GM12878 (cell line): Measurements from ENCODE around the gene FHIP1A. TPM values are rescaled to one million over a fixed set of nuclear protein-coding genes. Genes with fewer than 3 reads are reported as not detected.

Source experiments
- ATAC-seq: fragments of 200-7000 bp; cut with Tn5 transposase; 3 replicates; pipeline ENCODE4 v1.9.1; 2020; ENCODE audit warnings: mild to moderate bottlenecking, moderate library complexity
- BruUV-seq: library from RNA; stranded (reverse); fragments of 400-500 nt; replicated peaks from 2 replicates; lab custom pipeline; 2021; lab: Mats Ljungman, UMichigan
- CTCF ChIA-PET: fragments of 300-600 bp; sonication (Branson Sonifier 250); formaldehyde crosslinking; extraction: SDS; loops from one replicate; lab custom pipeline; 2021; ENCODE audit warnings: inconsistent platforms; lab: Yijun Ruan, JAX
- POLR2A ChIA-PET: fragments of 350-600 bp; formaldehyde crosslinking; extraction: SDS; loops from one replicate; lab custom pipeline; 2021; ENCODE audit warnings: inconsistent platforms; lab: Charles Lee
- RAD21 ChIA-PET: fragments of 300-600 bp; sonication (Branson Sonifier 250); formaldehyde crosslinking; loops from one replicate; lab custom pipeline; 2023; ENCODE audit warnings: antibody characterized with exemption; ENCODE audit not compliant: unreplicated experiment; lab: Charles Lee
- SMC1A ChIA-PET: fragments of 300-600 bp; sonication (Branson Sonifier 250); formaldehyde crosslinking; loops from one replicate; lab custom pipeline; 2023; ENCODE audit not compliant: unreplicated experiment, uncharacterized antibody; lab: Charles Lee
- DNase-seq: peaks from one replicate; pipeline ENCODE4 v3.0.0-alpha.2; 2011; ENCODE audit warnings: low read depth, low spot score
- FAIRE-seq: peaks from 3 replicates; lab custom pipeline; 2011; peaks lifted over from hg19 to GRCh38; lab: Jason Lieb, UNC
- H2AFZ ChIP-seq: 2 replicates; pipeline ENCODE4 v1.6.0; 2011; ENCODE audit warnings: low read depth, low read length, control low read depth; ENCODE audit not compliant: control insufficient read depth
- H3K27ac ChIP-seq: 2 replicates; pipeline ENCODE4 v1.5.1; 2011; ENCODE audit warnings: control low read depth; ENCODE audit not compliant: control insufficient read depth, insufficient read depth
- H3K27me3 ChIP-seq, 2 experiments: replicated peaks in 1 of 2; 2 replicates each; pipeline versions ENCODE4 v1.6.0 to v1.6.1; 2011; ENCODE audit warnings: low read length in 1 of 2; ENCODE audit not compliant: control insufficient read depth in 2 of 2, insufficient read depth in 2 of 2
- H3K36me3 ChIP-seq, 2 experiments: 2 replicates each; pipeline ENCODE4 v1.5.1; 2011; ENCODE audit warnings: low read length in 1 of 2; ENCODE audit not compliant: control insufficient read depth in 2 of 2, insufficient read depth in 2 of 2
- H3K4me1 ChIP-seq: 2 replicates; pipeline ENCODE4 v1.6.1; 2011; ENCODE audit warnings: mild to moderate bottlenecking, low read length, moderate library complexity, mixed read lengths; ENCODE audit not compliant: control insufficient read depth, insufficient read depth
- H3K4me2 ChIP-seq: 2 replicates; pipeline ENCODE4 v1.6.0; 2011; ENCODE audit warnings: control low read depth; ENCODE audit not compliant: control insufficient read depth, insufficient read depth
- H3K4me3 ChIP-seq: fragments of 200-600 bp; sonication (generic); 2 replicates; pipeline ENCODE4 v1.5.1; 2016
- H3K79me2 ChIP-seq: 2 replicates; pipeline ENCODE4 v1.6.0; 2011; ENCODE audit warnings: low read length; ENCODE audit not compliant: control insufficient read depth, insufficient read depth
- H3K9ac ChIP-seq: 2 replicates; pipeline ENCODE4 v1.8.0; 2011; ENCODE audit warnings: low read length, control low read depth, mixed read lengths; ENCODE audit not compliant: control insufficient read depth, insufficient read depth
- H3K9me3 ChIP-seq: replicated peaks from 3 replicates; pipeline ENCODE4 v1.5.1; 2011; ENCODE audit warnings: mild to moderate bottlenecking, low read length; ENCODE audit not compliant: control insufficient read depth, insufficient read depth
- H4K20me1 ChIP-seq: 2 replicates; pipeline ENCODE4 v1.6.0; 2011; ENCODE audit not compliant: control insufficient read depth, insufficient read depth
- BCLAF1 ChIP-seq: fragments of 450-650 bp; IDR thresholded peaks from 2 replicates; pipeline ENCODE4 v1.6.1; 2017; ENCODE audit warnings: antibody characterized with exemption, mild to moderate bottlenecking, moderate library complexity
- CHD1 ChIP-seq: IDR thresholded peaks from 2 replicates; pipeline ENCODE4 v1.6.1; 2012; ENCODE audit warnings: low read depth, low read length, improper control_type of control experiment
- CUX1 ChIP-seq: IDR thresholded peaks from 2 replicates; pipeline ENCODE4 v1.6.1; 2012; ENCODE audit warnings: improper control_type of control experiment, low read depth, low read length; ENCODE audit not compliant: insufficient replicate concordance
- ELK1 ChIP-seq: IDR thresholded peaks from 2 replicates; pipeline ENCODE4 v1.6.1; 2012; ENCODE audit warnings: low read depth, low read length, improper control_type of control experiment
- ETV6 ChIP-seq, 2 experiments: fragments of 450-650 bp in 1 of 2; IDR thresholded peaks in 1 of 2; conservative IDR thresholded peaks in 1 of 2; 2 replicates each; pipeline ENCODE4 v1.6.1; 2014; ENCODE audit warnings: antibody characterized with exemption in 1 of 2, borderline replicate concordance in 1 of 2, low read depth in 1 of 2, mild to moderate bottlenecking in 1 of 2, moderate library complexity in 1 of 2
- HCFC1 ChIP-seq: fragments of 150-350 bp; IDR thresholded peaks from 2 replicates; pipeline ENCODE4 v1.6.1; 2014; ENCODE audit warnings: low read length
- IKZF2 ChIP-seq, 2 experiments: fragments of 450-650 bp; IDR thresholded peaks; 2 replicates each; pipeline ENCODE4 v1.6.1; 2017; ENCODE audit warnings: mild to moderate bottlenecking in 2 of 2, moderate library complexity in 2 of 2
- MXI1 ChIP-seq: fragments of 150-350 bp; IDR thresholded peaks from 2 replicates; pipeline ENCODE4 v1.6.1; 2011; ENCODE audit warnings: low read depth, mild to moderate bottlenecking, inconsistent platforms, low read length, improper control_type of control experiment
- NFYB ChIP-seq: IDR thresholded peaks from 2 replicates; pipeline ENCODE4 v1.6.1; 2011; ENCODE audit warnings: low read depth, mild to moderate bottlenecking, low read length, improper control_type of control experiment, moderate library complexity; ENCODE audit not compliant: insufficient read depth
- PML ChIP-seq: IDR thresholded peaks from 2 replicates; pipeline ENCODE4 v1.6.1; 2012; ENCODE audit warnings: low read length, inconsistent platforms
- POLR2AphosphoS5 ChIP-seq: IDR thresholded peaks from 2 replicates; pipeline ENCODE4 v1.6.1; 2011; ENCODE audit warnings: mild to moderate bottlenecking, low read length, inconsistent platforms
- ZNF274 ChIP-seq: IDR thresholded peaks from one replicate; pipeline ENCODE4 v1.8.0; 2011; ENCODE audit not compliant: insufficient read length, insufficient read depth
- WGBS: methylation state at CpG from one replicate; pipeline ENCODE4 v1.1.6; 2016; ENCODE audit warnings: low lambda C conversion rate; ENCODE audit not compliant: insufficient replicate concordance, insufficient coverage; ENCODE audit errors: missing lambda C conversion rate; 5-methylcytosine and 5-hydroxymethylcytosine counted together
- in situ Hi-C: fragments of 300-500 bp; cut with MboI; formaldehyde crosslinking; loops from 9 replicates; pipeline ENCODE4 v1.14.3; 2018; ENCODE audit warnings: mixed read lengths
- intact Hi-C: fragments of 100-400 bp; cut with micrococcal nuclease; formaldehyde crosslinking; loops from one replicate; pipeline ENCODE4 v1.14.2; 2022; ENCODE audit not compliant: unreplicated experiment
- polyA plus RNA-seq, 11 experiments: library from polyadenylated mRNA; depleted of rRNA in 4 of 11; unstranded in 6 of 11; stranded (reverse) in 5 of 11; fragments of >200 nt; fragmentation: Nextera tagmentation in 4 of 11; fragmentation: Illumina TruSeq in 1 of 11; extraction: Ambion mirVana in 4 of 11; extraction: Trizol in 1 of 11; gene quantifications; 1 replicate in 1 of 11; 2 replicates in 10 of 11; pipeline versions ENCODE4 v1.2.1 to v1.2.3, GENCODE V29; 2011 to 2016; ENCODE audit warnings: inconsistent platforms in 2 of 11, missing spikeins in 2 of 11, low read depth in 1 of 11
- total RNA-seq, 4 experiments: library from RNA; depleted of rRNA in 3 of 4; stranded (reverse); fragments of >200 nt in 3 of 4; fragmentation: Illumina TruSeq in 1 of 4; extraction: Trizol in 1 of 4; gene quantifications; 2 replicates each; pipeline versions ENCODE4 v1.2.1 to v1.2.3, GENCODE V29; 2013 to 2021

The FHIP1A gene
- total and polyA plus RNA-seq, 10 of the 15 experiments (the other 5 are each of a cell fraction or from before 2014, with no cell fraction given) = 0.02 to 5.5 (median 0.13) TPM; not detected in 1

- in situ Hi-C loops = no loop called here
- Histone ChIP-seq H3K27me3 (no peaks in the 10 kb centered on the region; a peak in 1 of 4 replicates), H3K4me2 (no peak overlapping the region), H2AFZ (no peak overlapping the region), H3K9ac (no peak overlapping the region), H3K27ac (no peak overlapping the region), H4K20me1 (no peaks in the 10 kb centered on the region), H3K9me3 (no peaks in the 10 kb centered on the region), H3K4me3 (no peak overlapping the region), H3K4me1 (no peaks in the 10 kb centered on the region), H3K79me2 (no peaks in the 10 kb centered on the region), H3K36me3 (no peaks in the 10 kb centered on the region)
- TF ChIP-seq IKZF2 (IDR thresholded peaks at IDR 0.05) = no peak
- no peak for TF ChIP-seq CHD1
- no peak for TF ChIP-seq ELK1
- TF ChIP-seq MXI1 = no peak
- TF ChIP-seq BCLAF1 = no peak
- TF ChIP-seq NFYB = no peak
- TF ChIP-seq HCFC1 = no peak
- no peak for TF ChIP-seq POLR2AphosphoS5
- TF ChIP-seq ZNF274 = no peak
- no peak for TF ChIP-seq CUX1
- no peak for TF ChIP-seq PML
- TF ChIP-seq ETV6 (conservative IDR thresholded peaks at IDR 0.05 in 1 of 2, IDR thresholded peaks at IDR 0.05 in 1 of 2; ENCODE audit: borderline replicate concordance in 1 of 2, low read depth in 1 of 2) = no peak
- SMC1A ChIA-PET = no interaction called here
- ATAC-seq (no peak), FAIRE-seq (no peak), DNase-seq (no peak)
- POLR2A ChIA-PET = no interaction called here
- CTCF ChIA-PET = no interaction called here
- 48% methylated on average over 3 of the region's 3 CpGs for WGBS
- no TSS peak for BruUV-seq
- RAD21 ChIA-PET = no interaction called here
- intact Hi-C loops = no loop called here
Measured at GRCh38 chr4:151400343-151400742, 8.6 kb upstream of the FHIP1A start.
